Stimulated activated CD4-positive, alpha-beta T cell treated with anti-CD3 and anti-CD28 coated beads, Interleukin-12 subunit alpha, Interleukin-12 subunit beta, amount 100 ng/mL, for 24 hours (primary cell): ENCODE measurements around the gene ZNF778.
"Not testable (repeated sequence)": the region's sequence is repeated elsewhere in the genome, so short reads cannot be mapped to it uniquely, and the experiment has no call there.

Source experiments
- DNase-seq, 2 experiments: peaks; one replicate each; pipeline ENCODE4 v3.0.0-alpha.2; 2020; ENCODE audit warnings: low read depth in 2 of 2

The ZNF778 gene

DNA sequence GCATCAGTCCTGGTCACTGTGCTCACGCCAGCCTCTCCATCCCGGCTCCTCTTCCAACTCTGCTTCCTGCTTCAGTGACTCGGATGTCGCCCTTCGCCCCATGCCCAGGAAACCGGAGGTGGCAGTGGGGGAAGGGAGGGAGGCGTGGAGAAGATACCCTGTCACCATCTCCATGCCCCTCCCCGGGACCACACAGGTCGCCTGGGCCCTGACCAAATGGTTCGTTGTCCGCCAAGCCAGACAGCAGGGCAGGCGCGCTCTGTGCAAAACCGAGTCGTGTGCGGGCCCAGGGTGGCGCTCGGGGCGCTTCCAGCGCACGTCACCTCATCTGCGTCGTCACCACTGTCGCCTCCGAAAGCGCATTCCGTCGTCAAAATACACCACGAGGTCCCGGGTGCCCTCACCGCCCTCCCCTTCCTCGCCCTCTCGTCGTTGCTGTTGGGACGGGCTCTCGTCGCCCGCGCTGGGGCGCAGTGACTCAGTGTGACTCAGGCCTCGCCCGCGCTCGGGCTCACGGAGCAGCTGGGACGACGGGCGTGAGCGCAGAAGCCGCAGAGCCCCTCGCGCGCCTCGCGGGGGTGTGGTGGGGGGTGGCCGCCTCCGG, 39.2 kb downstream of the ZNF778 start:
- peak; percentile 58 to 69 for DNase-seq

DNA sequence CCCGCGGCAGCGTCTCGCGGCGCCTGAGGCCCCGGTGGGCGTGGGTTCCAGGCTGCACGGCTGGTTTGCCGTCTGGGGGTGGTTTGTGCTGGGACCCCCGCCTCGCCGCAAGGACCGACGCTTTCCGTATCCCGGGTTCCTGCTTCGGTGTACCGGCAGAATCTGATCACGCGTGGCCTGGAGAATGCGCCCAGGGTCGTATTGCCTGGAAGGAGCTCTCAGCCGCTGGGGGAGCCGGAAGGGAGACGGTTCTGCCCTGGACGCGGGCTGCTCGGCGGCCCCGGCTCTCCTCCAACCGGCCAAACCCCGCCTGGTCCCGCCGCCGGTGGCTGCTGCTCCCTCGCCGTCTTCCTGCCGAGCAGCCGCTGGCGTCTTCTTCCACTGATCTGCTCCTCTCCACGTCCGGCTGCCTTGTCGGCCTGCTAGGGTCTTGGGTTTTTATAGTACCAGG, 39.8 kb downstream of the ZNF778 start:
- no peak for DNase-seq

DNA sequence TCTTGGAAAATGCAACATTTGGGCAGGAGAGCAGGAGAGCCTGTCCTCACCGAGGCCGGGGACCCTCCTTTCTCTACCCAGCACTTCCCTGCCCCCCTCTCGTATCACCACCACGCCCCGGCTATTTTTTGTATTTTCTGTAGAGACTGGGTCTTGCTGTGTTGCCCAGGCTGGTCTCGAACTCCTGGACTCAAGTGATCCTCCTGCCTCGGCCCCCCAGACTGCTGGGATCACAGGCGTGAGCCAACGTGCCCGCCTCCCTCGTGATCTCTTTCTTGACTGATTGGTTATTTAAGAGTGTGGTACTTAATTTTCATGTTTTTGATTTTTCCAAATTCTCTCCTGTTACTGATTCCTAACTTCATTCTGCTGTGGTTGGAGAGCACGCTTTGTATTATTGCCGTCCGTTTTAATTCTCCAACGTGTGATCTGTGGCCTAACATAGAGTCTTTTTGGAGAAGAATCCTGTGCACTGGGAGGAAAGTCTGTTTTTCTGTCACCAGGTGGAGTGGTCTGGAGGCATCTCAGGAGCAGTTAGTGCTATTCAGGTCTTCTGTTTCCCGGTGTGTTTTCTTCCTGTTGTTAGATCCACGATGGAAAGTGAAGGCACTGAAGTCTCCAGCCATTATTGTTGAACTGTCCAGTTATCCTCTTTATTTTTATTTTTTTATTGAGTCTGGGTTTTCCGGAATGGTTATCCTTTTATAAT, 40.4 kb downstream of the ZNF778 start:
- DNase-seq: no peak

DNA sequence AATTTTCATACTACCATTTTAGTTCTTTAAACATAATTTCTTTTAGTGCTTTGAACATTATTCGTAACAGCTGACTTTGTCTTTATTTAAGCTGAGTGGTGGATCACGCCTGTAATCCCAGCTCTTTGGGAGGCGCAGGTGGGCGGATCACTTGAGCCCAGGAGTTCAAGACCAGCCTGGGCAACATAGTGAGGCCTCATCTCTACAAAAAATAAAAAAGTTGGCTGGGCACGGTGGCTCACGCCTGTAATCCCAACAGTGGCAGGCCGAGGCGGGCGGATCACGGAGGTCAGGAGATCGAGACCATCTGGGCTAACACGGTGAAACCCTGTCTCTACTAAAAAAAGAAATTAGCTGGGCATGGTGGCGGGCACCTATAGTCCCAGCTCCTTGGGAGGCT, 42.4 kb downstream of the ZNF778 start:
- DNase-seq: not testable (repeated sequence)

DNA sequence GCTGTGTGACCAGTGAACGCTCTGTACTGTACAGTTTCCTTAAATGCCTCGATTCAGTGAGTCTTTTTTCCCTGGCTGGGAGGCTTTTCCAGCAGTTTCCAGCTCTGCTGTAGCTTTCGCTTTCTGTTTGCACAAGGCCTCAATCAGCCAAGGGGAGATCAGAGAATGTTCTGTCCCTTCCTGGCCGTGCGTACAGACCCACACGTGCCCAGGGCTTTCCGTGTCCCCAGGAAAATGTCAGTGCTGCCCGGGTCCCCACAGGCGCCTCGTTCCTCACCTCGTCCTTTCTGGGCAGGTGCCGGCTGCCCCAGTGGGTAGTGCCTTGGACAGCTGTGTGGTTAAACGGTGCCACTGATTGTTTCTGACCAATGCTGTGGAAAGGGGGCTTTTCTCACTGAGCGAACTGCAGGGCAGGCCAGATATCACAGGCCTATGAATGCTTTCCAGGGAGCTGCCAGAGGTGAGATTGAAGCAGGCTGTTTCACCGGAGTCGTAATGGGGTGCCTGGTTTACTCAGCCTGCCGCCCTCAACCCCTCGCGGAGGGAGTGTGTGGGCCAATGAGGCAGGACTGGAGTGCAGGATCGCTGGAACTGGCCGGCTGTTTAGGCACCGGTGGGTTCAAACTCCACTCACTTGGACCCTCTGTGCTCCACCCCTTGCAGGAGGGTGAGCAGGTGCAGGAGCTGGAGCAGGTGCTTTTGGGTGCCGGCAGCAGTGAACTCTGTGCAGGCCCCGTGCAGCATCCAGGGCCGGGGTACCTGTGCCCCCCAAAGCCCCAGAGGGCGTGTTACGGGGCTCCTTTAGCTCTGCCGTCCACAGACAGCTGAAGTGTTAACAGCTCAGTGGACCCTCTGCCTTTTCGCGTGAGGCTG, 44.4 kb downstream of the ZNF778 start:
- DNase-seq: no peak

DNA sequence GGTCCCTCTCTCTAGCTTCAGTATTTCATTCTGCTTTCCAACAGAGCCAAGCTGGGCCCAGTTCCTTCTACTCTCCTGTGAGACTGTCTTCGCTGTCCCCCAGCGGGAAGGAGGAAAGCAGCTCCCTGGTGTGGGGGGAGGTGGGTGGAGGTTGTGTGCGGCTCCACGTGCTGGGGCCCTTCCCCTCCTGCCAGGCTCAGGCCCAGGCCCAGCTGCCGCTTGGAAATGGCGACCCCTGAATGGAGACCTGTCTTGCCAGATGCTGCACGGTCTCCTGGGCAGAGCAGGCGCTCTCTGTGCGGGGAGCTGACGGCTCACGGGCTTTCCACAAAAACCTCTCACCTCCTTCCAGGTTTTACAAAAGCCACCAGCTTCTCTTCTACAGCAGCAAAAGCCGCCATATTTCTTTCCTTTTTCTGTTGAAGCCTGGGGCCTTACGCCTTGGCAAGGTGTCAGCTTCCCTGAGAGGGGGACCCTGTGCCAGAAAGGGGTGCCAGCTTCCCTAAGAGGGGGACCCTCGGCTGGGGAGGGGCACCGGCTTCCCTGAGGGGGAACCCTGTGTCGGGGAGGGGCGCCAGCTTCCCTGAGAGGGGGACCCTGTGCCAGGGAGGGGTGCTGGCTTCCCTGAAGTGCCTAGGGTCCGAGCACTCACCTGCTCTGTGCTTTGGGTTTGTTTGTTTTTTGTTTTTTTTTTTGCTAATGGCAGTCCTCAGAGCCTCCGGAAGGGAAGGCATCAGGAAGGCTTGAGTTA, 47.5 kb downstream of the ZNF778 start:
- DNase-seq: no peak

DNA sequence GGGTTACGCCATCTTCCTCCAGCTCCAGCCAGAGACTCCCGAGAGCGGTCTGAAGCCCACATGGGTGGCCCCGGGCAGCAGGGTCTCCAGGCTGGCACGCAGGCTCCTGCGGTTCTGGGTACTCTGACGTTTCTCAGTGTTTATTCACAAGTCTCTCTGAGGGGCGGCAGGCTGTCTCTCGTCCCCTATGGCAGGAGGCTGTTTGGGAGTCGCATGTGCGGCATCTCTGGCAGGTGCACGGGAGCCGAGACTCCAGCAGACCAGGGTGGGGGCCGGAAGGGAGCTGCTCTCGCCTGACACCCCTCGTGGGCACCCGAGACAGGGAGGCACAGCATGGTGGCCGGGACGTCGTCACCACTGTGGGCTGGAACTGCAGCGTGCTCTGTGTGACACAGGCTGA, 48.1 kb downstream of the ZNF778 start:
- no peak for DNase-seq

DNA sequence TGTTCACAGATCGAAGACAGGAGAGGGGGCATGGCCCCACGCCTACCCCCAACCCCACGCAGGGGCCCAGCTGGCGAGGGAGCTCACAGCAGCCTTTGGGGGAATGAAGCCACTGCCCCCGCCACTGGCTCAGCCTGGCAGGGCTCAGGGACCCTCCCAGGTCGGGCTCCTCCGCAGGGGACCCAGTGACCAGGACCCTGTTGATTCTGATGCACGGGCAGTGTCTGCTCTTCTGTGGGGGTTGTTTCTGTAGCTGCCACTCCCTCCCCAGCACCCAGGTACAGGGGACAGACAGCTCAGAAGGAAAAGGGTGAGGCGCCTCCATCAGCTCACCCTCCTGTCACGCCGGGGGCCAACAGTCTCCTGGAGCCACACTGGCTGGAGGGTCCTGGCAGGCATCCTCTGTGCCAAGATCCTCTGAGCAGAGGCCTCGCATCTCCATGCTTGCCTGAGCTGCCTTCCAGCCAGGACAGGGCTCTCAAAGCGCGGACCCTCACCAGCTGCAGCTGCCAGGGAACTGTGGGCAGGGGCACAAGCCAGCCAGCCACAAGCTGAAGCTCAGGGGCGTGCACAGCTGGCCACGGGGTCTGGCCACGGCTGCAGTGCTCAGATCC, 49.1 kb downstream of the ZNF778 start:
- DNase-seq: no peak

DNA sequence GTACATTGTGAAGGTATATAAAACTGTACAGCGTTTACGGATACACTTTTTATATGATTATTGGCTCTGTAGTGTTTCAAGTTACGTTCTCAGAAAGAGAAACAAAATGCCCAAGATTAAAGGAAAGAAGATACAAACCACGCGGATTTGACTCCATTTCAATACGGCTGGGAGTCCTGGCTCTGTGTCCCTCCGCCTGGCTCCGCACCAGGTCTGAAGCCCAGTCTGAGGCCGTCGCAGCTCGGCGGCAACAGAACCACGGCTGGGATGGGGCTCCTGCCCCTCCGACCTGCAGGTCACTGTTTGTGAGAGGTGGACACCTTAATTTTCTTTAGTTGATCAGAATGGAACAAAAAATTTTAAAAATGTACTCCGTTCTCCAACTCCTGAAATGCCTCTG, 50.2 kb downstream of the ZNF778 start:
- DNase-seq: not testable (repeated sequence)

DNA sequence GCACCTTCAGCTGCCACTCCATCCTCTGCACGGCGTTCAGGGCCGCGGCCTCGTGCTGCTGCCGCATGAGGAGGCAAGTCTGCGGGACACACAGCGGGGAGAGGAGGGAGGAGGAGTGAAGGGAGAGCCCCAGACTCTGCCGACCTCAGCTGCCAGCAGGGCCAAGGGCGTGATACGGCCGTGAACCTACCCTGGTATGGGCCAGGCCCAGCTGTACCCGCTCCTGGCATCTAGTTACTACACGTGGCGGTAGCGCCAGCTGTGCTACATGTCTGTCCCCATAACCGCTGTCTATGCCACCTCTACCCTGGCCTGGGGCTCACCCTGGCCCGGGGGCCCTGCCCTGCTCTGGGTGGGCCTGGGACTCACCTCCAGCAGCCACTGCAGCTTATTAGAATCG, 51.1 kb downstream of the ZNF778 start:
- no peak for DNase-seq

DNA sequence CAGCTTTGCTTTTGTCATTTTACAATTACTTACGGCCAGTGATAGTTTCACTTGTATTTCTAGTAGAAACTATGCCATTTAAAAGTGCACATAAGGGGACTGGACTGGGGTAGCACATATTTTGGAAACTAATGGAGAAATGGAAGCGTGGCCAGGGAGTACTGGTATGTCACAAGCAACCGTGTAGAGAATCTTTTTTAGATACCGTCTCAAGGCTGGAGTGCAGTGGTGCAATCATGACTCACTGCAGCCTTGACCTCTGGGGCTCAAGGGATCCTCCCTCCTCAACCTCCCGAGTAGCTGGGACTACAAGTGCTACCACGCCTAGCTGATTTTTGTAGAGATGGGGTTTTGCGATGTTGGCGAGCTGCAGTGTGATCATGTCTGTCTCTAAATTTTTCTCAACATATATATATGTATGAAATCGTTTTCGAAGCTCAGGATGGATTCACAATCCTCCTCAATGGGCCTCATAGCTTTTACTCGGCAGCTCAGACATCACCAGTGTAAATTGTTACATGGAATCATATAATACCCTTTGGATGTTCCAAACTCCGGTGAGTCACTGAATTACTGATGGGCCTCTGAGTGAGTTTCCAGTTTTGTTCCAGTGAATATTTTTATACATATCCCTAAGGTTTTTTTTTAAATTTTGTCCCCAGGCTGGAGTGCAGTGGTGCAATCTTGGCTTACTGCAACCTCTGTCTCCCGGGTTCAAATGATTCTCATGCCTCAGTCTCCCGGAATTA, 51.7 kb downstream of the ZNF778 start:
- DNase-seq: no peak

DNA sequence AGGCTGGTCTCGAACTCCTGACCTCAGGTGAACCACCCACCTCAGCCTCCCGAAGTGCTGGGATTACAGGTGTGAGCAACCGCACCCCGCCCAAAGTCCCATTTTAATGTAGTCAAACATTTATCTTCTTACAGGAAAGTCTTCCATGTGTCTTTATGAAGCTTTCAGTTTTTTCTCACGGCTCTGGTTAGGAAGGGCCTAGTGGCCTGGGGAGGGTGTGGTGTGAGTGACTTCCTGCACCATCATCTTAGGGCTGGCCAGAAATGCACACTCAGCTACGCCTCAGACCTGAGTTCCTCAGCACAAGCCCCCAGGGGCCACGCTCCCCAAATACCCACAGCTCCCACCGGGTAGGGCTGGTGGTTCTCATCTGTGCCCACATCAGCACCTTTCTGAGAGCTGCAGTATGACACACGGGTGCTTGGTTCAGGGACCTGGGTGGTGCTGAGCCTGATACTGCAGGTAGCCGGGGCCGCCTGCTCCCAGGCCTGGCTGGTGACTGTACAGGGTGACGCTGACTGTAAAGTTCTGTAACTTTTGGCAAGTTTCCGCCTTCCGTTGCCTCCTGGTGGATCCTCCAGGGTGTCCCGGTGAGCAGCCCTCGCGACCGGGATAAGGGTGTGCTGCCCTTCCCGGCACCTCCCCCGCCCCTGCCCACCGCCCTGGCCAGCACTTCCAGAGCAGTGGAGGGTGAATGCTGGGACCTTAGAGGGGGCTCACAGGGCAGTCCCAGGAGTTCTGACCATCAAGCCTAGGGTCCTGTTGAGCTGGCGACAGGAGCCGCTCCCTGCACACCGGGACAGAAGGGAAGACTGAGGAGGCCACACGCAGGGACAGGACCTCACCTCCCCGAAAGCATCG, 52.5 kb downstream of the ZNF778 start:
- DNase-seq: no peak

DNA sequence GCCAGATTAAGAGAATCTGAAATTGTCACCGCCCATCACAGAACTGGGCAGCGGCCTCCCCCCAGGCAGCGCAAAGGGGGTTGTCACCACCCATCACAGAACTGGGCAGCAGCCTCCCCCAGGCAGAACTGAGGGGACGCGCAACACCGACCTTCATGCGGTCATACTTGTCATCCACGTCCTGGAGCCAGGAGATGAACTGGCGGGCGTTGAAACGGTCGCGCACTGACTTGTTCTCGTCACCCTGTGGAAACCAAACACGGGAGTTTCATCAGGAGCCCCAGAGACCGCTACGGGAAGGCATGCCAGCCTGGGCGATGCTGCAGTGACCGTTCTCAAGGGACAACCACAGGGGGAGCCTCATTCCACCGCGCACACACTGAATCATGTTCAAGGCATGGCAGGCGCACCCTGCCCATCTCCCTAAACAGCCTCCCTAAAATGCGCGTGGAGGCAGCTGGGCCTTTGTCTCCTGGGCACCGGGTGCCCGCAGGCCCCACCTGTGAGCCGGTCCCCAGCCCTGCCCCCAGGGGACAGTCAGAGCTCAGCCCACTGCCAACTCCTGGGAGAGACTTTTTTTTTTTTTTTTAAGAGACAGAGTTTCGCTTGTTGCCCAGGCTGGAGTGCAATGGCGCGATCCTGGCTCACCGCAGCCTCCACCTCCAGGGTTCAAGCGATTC, 53.3 kb downstream of the ZNF778 start:
- DNase-seq: no peak

DNA sequence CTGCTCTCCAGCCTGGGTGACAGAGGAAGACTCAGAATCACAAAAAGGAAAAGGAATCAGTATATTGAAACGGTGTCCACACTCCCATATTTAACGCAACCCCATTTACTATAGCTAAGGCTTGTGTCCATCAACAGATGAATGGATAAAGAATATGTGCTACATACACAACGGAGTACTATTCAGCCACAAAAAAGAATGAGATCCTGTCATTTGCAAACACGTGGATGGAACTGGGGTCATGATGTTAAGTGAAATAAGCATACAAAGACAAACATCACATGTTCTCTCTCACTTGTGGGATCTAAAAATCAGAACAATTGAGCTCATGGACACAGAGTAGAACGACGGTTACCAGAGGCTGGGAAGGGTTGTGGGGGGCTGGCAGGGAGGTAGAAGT, 55.1 kb downstream of the ZNF778 start:
- DNase-seq: no peak

DNA sequence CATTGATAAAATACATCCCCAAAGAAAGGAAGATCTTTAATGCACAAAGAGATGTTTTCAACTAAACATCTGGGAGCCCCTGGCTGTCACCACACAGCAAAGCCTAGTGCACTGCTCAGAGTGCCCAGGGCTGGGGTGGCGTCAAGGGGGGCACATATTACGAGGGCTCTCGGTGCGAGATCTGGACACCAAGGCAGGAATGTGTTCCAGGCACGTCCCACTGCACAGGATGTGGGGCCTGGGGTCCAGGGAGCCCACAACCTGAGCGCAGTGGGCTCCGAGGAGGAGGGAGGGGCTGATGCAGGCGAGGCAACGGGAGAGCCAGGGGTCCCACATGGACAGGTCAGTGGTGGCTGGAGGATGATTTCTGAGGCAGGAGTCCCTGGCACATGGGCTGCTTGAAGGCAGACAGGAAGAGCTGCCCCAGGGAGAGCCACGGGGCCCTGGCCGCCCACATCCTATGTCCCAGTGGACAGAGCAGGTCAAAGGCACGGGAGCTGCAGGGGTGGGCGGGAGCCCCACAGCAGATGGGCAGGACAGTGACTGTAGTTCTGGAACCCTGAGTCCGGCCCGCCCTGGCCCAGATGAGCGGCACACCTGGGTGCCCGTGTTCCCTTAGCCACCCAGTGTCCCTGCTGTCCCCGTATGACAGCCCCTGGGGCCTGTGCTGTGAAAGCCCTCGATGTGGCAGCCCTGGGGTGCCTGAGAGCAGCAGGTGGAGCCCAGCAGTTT, 56.4 kb downstream of the ZNF778 start:
- DNase-seq: no peak

DNA sequence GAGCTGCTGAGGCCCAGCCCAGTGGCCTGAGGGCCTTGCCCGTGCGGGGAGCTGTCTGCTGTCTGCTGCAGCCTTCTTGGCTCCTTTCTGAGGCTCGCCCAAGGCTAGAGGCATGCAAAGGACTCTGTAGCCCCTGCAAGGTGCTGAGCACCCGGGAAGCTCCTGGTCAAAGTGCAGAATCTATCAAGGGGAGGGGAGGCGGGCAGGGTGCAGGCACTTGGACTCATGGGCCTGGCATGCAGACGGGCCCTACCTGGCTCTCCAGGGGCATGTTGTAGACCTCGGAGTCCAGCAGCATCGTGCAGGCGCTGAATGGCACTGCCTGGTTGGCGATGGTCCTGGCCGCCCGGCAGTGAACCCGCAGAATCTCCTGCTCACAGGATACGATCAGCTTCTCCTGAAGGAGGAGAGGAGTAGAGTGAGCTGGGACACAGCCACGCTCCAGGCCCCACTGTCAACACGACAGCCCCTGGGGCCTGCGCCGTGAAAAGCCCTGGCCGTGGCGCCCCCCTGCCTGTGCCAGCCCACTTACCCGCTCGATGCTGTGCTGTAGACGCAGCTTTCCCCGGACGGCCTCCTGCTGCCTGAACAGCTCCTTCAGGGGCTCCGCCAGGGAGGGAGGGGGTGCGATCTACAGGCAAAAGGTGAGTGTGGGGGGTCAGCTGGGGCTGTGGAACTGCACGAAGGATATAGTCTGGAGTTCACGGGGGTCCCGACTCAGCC, 57.2 kb downstream of the ZNF778 start:
- DNase-seq: no peak

DNA sequence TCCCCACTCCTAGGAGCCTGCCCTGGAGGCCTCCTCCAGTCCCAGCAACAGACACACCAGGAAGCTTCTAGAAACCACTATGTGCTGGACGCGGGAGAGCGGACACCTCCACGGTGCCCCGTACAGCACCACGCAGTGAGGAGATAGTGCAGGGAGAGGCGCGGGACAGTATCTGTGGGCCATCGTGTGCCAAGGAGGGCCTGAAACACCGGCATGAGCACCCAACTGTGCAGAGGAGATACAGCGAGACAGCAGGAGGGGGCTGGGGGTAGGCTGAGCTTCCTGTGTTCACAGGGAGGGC, 57.7 kb downstream of the ZNF778 start:
- DNase-seq: no peak
